Fibroblast of the aortic adventitia (primary cell): ENCODE results near the gene ROM1. TPM values are rescaled to one million over a fixed set of nuclear protein-coding genes. Genes with fewer than 3 reads are reported as not detected.
A peak's percentile ranks its signal among the peaks of the same experiment; 100 is the strongest.
"Not testable (repeated sequence)": the region's sequence is repeated elsewhere in the genome, so short reads cannot be mapped to it uniquely, and the experiment has no call there.

Experiments
- DNase-seq: peaks from one replicate; pipeline ENCODE4 v3.0.0-alpha.2; 2010; ENCODE audit warnings: low read depth
- H3K4me3 ChIP-seq: 2 replicates; pipeline ENCODE4 v1.5.1; 2011; ENCODE audit warnings: low read depth, mild to moderate bottlenecking, control low read depth, low read length, moderate library complexity
- total RNA-seq: library from RNA; depleted of rRNA; stranded (reverse); fragments of >200 nt; gene quantifications from 2 replicates; pipeline ENCODE4 v1.2.3, GENCODE V29; 2012; ENCODE audit warnings: low replicate concordance
- TF ChIP-seq, protein P1 (sequence below): IDR thresholded peaks from 2 replicates; pipeline ENCODE4 v1.5.1; 2011; ENCODE audit warnings: mild to moderate bottlenecking, low read length, control low read depth, inconsistent platforms; ENCODE audit not compliant: insufficient read depth

The ROM1 gene
- total RNA-seq, 1 donor, result 4.6 TPM

DNA sequence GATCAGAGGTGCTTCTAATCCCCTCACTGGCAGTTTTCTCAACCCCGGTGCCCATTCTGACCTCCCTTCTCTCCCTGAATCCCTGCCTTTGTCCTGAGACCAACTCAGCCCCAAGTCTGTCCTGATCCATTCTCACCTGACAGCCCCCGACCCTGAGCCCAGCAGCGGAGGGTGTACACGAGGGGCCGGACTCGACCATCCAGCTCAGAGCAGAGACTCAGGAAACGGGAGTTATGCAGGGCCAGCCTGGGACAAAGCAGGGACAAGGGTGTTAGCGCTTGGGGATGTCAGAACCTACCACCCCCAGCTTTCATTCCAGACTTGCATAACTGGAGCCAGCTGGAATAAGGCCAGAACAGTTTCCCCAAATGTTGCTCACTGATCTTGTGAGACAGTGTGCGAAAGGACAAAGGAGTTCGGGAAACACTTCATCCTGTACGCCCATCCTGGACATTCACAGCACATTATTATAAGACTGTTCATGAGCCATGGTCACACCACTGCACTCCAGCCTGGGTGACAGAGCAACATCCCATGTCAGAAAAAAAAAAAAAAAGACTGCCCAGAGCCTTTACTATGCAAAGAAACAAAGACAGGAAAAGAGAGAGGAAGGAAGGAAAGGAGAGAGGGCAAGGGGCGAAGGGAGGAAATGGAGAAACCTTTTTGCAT is 35.9 kb upstream of the ROM1 start:
- no peak for DNase-seq
- TF ChIP-seq, protein P1, sequence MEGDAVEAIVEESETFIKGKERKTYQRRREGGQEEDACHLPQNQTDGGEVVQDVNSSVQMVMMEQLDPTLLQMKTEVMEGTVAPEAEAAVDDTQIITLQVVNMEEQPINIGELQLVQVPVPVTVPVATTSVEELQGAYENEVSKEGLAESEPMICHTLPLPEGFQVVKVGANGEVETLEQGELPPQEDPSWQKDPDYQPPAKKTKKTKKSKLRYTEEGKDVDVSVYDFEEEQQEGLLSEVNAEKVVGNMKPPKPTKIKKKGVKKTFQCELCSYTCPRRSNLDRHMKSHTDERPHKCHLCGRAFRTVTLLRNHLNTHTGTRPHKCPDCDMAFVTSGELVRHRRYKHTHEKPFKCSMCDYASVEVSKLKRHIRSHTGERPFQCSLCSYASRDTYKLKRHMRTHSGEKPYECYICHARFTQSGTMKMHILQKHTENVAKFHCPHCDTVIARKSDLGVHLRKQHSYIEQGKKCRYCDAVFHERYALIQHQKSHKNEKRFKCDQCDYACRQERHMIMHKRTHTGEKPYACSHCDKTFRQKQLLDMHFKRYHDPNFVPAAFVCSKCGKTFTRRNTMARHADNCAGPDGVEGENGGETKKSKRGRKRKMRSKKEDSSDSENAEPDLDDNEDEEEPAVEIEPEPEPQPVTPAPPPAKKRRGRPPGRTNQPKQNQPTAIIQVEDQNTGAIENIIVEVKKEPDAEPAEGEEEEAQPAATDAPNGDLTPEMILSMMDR, result no peak
- no peak overlapping the region for H3K4me3 ChIP-seq

DNA sequence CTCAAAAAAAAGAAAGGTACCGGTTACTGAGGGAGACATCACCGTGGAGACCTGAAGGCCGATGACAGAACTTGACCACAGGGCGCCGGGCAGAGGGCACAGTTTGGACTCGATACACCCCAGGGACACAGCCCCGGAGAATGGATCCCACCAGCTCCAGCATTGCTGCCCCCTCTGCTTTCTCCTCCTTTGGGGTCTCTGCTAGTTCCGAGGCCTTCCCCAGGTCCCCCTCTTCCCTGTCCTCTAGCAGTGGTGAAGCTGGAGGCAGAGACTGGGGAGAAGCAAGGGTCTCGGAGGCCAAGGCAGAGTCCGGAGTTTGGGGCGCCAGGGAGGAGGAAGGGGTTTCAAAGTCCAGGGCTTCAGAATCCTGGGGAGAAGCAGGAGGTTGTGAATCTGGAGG is 34.5 kb upstream of the ROM1 start:
- H3K4me3 ChIP-seq, result no peak overlapping the region
- TF ChIP-seq, protein P1, result no peak
- no peak for DNase-seq

DNA sequence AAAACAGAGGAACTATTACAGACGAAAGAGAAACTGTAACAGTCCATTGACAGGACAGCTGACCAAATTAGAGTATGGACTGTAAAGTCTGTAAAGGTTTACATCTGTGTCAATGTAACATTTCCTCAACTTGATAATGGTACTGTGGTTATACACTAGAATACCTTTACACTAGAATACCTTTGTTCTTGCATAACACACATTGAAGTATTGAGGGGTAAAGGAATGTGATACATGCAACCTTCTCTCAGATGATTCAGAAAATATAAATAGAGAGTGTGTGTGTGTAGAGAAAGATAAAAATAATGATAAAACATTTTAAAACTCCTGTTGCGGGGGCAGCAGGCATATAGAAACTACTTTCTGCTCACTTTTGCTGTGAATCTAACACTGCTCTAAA is 33.8 kb upstream of the ROM1 start:
- no peak for DNase-seq
- TF ChIP-seq, protein P1, result no peak
- H3K4me3 ChIP-seq, result no peak overlapping the region

DNA sequence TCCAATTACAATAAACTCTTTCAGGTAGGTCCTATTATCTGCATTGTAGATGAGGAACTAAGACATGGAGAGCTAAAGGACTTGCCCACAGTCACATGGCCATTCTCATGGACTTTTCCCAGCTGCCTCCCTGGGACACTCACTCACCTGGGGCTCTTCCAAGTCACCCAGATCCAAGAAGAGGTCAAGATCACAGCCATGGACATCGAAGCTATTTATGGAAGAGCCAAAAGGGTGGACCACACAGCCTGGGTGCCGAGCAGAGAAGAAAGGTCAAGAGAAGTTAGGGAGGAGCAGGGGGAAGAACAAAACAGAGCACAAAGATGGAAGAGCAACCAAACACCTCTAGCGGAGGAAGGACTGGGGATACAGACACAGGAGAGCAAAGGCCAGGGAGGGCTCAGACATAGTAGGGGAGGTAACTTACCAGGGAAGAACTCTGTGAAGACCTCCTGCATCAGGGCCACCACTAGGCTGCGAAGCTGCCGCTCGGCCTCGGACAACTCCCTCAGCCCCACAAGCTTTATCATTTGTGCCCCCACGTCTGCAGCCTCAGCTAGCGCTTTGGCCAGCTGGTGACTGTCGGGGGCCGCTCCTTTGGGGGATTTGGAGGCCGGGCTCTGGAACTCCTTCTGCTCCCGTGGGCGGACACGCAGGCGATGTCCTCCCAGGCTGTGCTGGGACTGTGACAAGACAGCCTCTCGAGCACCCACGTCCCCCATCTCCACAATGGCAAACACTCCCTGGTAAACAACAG is 31.9 kb upstream of the ROM1 start:
- DNase-seq, result no peak
- no peak overlapping the region for H3K4me3 ChIP-seq
- TF ChIP-seq, protein P1, result no peak

DNA sequence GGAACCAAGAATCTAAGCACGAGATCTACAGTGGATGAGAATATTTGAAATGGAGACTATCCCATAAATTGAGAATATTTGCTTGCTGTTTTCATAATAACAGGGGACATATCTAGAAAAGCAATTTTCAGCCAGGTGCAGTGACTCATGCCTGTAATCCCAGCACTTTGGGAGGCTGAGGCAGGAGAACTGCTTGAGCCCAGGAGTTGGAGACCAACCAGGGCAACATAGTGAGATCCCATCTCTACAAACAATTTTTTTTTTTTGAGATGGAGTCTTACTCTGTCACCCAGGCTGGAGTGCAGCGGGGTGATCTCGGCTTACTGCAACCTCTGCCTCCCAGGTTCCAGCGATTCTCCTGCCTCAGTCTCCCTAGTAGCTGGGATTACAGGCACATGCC is 31.3 kb upstream of the ROM1 start:
- not testable (repeated sequence) for H3K4me3 ChIP-seq, DNase-seq

DNA sequence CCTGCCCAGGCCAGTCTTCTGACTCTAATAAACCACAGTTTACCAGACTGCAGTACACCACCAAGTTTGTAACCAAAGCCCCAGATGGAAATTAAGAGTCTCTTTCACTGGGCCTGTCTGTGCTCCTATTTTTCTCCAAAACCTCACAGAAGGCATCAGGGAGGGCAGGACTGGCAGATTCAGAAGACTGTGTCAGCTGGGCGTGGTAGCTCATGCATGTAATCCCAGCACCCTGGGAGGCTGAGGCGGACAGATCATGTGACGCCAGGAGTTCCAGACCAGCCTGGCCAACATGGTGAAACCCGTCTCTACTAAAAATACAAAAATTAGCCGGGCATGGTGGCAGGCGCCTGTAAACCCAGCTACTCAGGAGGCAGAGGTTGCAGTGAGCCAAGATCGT is 27.7 kb upstream of the ROM1 start:
- H3K4me3 ChIP-seq, DNase-seq: not testable (repeated sequence)

DNA sequence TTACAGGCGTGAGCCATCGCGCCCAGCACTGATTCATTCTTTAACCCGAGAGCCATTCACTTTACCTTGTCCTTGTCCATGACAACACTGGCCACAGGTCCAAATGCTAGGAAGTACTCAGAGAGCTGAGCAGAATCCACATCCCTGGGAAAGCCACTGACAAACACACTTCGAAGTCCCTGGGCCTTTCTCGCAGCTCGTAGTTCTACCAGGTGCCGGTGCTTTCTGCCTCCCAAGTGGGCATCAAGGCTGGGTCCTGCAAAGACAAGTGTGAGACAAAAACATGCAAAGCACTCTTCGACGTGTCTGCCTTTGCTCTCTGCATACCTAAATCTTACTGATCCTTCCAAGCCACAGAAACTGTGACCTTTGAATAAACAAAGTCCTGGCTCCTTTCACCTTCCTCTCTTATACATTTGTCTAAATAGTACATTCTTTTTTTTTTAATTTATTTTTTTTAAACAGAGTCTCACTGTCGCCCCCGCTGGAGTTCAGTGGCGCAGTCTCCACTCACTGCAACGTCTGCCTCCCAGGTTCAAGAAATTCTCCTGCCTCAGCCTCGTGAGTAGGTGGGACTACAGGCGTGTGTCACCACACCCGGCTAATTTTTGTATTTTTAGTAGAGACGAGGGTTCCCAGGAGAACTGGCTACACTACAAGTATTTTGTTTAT is 24.0 kb upstream of the ROM1 start:
- no peak for DNase-seq
- TF ChIP-seq, protein P1, result peak; percentile 34
- H3K4me3 ChIP-seq, result no peak overlapping the region
